Astrocyte (in vitro differentiated cells and primary cell): ENCODE results near the gene GMCL2. TPM values are rescaled to one million over a fixed set of nuclear protein-coding genes. Genes with fewer than 3 reads are reported as not detected.

Source experiments
- DNase-seq: peaks from one replicate; pipeline ENCODE4 v3.0.0-alpha.2; 2010; ENCODE audit warnings: low read depth
- FAIRE-seq: peaks from 2 replicates; lab custom pipeline; 2011; peaks lifted over from hg19 to GRCh38; lab: Jason Lieb, UNC
- H2AFZ ChIP-seq: 2 replicates; pipeline ENCODE4 v1.6.0; 2012; ENCODE audit warnings: low read depth, low read length, inconsistent platforms
- H3K27ac ChIP-seq: 2 replicates; pipeline ENCODE4 v1.5.1; 2011; ENCODE audit warnings: low read depth, low read length, inconsistent platforms
- H3K27me3 ChIP-seq: 2 replicates; pipeline ENCODE4 v1.6.0; 2011; ENCODE audit warnings: low read length, inconsistent platforms; ENCODE audit not compliant: insufficient read depth
- H3K36me3 ChIP-seq: 2 replicates; pipeline ENCODE4 v1.5.1; 2011; ENCODE audit warnings: low read length, inconsistent platforms; ENCODE audit not compliant: insufficient read depth
- H3K4me1 ChIP-seq: 2 replicates; pipeline ENCODE4 v1.5.1; 2011; ENCODE audit warnings: low read length, inconsistent platforms; ENCODE audit not compliant: insufficient read depth
- H3K4me2 ChIP-seq: 2 replicates; pipeline ENCODE4 v1.6.0; 2012; ENCODE audit warnings: low read length, inconsistent platforms
- H3K4me3 ChIP-seq: 2 replicates; pipeline ENCODE4 v1.5.1; 2011; ENCODE audit warnings: low read depth, mild to moderate bottlenecking, low read length, inconsistent platforms; ENCODE audit not compliant: insufficient read depth
- H3K79me2 ChIP-seq: 2 replicates; pipeline ENCODE4 v1.6.0; 2012; ENCODE audit warnings: mild to moderate bottlenecking, low read length, inconsistent platforms; ENCODE audit not compliant: insufficient read depth
- H3K9ac ChIP-seq: 2 replicates; pipeline ENCODE4 v1.6.0; 2012; ENCODE audit warnings: mild to moderate bottlenecking, low read length, inconsistent platforms
- H3K9me3 ChIP-seq: 2 replicates; pipeline ENCODE4 v1.5.1; 2012; ENCODE audit warnings: low read depth, mild to moderate bottlenecking, low read length, inconsistent platforms; ENCODE audit not compliant: insufficient read depth
- H4K20me1 ChIP-seq: 2 replicates; pipeline ENCODE4 v1.6.0; 2012; ENCODE audit warnings: low read length, inconsistent platforms; ENCODE audit not compliant: insufficient read depth
- H3K27ac Mint-ChIP-seq: one replicate; pipeline ENCODE4 v1.8.0; 2021; ENCODE audit warnings: mild to moderate bottlenecking, mixed read lengths; ENCODE audit not compliant: unreplicated experiment
- H3K27me3 Mint-ChIP-seq: one replicate; pipeline ENCODE4 v1.8.0; 2021; ENCODE audit warnings: low read depth, mixed read lengths; ENCODE audit not compliant: unreplicated experiment
- H3K36me3 Mint-ChIP-seq: one replicate; pipeline ENCODE4 v1.8.0; 2021; ENCODE audit warnings: low read depth, mixed read lengths; ENCODE audit not compliant: unreplicated experiment
- H3K4me1 Mint-ChIP-seq: one replicate; pipeline ENCODE4 v1.8.0; 2021; ENCODE audit warnings: low read depth, mixed read lengths; ENCODE audit not compliant: unreplicated experiment
- H3K4me3 Mint-ChIP-seq: one replicate; pipeline ENCODE4 v1.8.0; 2021; ENCODE audit warnings: mild to moderate bottlenecking, moderate library complexity, mixed read lengths; ENCODE audit not compliant: unreplicated experiment
- H3K9me3 Mint-ChIP-seq: one replicate; pipeline ENCODE4 v1.8.0; 2021; ENCODE audit warnings: mild to moderate bottlenecking, mixed read lengths; ENCODE audit not compliant: unreplicated experiment
- EZH2 ChIP-seq: IDR thresholded peaks from 2 replicates; pipeline ENCODE4 v1.6.1; 2012; ENCODE audit warnings: mild to moderate bottlenecking, low read length, inconsistent platforms; ENCODE audit not compliant: insufficient read depth
- total RNA-seq: library from RNA; stranded (reverse); gene quantifications from 2 replicates; pipeline ENCODE4 v1.2.1, GENCODE V29; 2021
- TF ChIP-seq, protein P1 (sequence below): IDR thresholded peaks from 2 replicates; pipeline ENCODE4 v1.5.1; 2011; ENCODE audit warnings: low read depth, mild to moderate bottlenecking, inconsistent platforms, low read length, moderate library complexity; ENCODE audit not compliant: insufficient read depth

The GMCL2 gene
- total RNA-seq, 1 donor from 2014 or later, result not detected

DNA sequence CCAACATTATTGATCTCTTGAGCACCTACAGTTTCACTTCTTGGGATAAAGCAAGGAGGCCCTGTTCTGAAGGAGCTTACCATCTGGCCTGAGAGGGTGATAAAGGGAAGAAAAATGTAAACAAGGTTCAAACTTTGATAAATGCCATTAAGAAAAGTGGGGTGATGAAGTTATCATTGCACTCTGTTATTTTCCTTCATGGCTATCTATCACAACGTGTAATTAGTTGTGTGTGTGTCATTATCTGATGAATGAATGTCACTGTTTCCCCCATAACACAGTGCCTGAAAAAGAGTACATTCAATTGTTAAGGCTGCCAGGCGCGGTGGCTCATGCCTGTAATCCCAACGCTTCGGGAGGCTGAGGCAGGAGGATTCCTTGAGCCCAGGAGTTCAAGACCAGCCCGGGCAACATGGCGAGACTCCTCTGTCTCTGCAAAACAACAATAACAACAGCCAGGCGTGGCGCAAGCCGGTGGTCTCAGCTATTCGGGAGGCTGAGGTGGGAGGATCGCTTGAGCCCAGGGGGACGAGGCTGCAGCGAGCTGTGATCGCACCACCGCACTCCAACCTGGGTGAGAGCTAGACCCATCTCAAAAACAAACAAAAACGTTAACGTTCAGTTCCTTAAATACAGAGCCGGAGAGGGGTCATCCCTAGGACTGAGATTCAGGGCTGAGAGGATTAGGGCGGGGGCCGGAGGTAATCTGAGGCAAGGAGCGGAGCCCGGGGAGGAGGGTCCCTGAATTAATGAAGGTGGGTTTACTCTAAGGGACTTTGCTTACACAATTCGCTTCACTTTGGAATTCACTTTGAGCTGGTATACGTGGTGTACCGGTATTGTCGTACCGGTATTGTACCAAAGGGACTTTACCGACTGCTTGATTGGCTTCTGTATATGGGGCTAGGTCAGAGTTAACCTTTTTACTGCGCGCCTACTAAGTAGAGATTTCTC is 34.4 kb downstream of the GMCL2 start:
- peak overlapping the region; percentile 69 for H3K27ac Mint-ChIP-seq
- Histone ChIP-seq H3K9ac (peak overlapping the region; percentile 94), H3K36me3 (peaks cover 30% of the 10 kb centered on the region), H3K4me2 (peak overlapping the region; percentile 94), H4K20me1 (peaks cover 13% of the 10 kb centered on the region), H3K4me1 (peaks cover 9% of the 10 kb centered on the region), H2AFZ (peak overlapping the region; percentile 75), H3K27ac (peak overlapping the region; percentile 53), H3K9me3 (no peaks in the 10 kb centered on the region), H3K4me3 (peak overlapping the region; percentile 92), H3K79me2 (peaks cover 25% of the 10 kb centered on the region), H3K27me3 (no peaks in the 10 kb centered on the region)
- FAIRE-seq (no peak), DNase-seq (no peak)
- H3K4me3 Mint-ChIP-seq, result peak overlapping the region; percentile 94
- TF ChIP-seq, protein P1, sequence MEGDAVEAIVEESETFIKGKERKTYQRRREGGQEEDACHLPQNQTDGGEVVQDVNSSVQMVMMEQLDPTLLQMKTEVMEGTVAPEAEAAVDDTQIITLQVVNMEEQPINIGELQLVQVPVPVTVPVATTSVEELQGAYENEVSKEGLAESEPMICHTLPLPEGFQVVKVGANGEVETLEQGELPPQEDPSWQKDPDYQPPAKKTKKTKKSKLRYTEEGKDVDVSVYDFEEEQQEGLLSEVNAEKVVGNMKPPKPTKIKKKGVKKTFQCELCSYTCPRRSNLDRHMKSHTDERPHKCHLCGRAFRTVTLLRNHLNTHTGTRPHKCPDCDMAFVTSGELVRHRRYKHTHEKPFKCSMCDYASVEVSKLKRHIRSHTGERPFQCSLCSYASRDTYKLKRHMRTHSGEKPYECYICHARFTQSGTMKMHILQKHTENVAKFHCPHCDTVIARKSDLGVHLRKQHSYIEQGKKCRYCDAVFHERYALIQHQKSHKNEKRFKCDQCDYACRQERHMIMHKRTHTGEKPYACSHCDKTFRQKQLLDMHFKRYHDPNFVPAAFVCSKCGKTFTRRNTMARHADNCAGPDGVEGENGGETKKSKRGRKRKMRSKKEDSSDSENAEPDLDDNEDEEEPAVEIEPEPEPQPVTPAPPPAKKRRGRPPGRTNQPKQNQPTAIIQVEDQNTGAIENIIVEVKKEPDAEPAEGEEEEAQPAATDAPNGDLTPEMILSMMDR, result no peak
- no peak for TF ChIP-seq EZH2
- H3K36me3 Mint-ChIP-seq, result peaks cover 12% of the 10 kb centered on the region
- no peaks in the 10 kb centered on the region for H3K9me3 Mint-ChIP-seq
- H3K4me1 Mint-ChIP-seq, result peaks cover 7% of the 10 kb centered on the region
- no peaks in the 10 kb centered on the region for H3K27me3 Mint-ChIP-seq

DNA sequence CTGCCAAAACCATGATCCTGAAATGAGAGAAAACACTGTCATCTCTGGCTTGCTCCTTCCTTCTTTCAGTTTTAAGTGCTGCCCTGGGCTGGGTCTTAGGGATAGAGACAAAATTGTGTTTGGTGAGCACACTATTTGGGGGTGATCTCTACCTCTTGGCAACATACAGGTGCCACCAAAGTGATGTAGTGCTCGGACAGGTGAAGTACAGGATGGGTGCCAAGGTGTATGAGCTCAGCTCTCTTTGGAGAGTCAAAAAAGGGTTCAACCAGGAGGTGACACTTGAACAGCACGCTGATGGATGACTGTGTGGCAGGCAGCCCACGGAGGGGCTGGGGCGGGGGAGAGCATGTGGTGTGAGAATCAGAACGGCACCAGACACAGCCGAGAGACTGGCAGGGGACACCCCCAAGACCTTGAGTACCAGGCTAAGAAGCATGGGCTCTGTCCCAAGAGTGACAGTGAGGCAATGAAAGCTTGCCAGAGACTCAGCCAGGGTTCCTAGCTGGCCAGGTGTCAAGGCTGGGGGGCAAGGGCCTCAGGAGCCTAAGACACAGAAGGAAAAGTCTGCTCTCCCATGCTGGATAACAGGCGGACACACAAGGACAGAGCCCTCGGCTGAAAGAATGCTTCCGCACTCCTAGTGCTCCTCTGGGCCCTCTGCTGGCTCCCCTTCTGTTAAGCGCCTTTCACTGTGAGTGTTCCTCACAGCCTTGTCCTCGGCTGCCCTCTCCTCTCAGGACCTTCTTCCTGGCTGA is 36.0 kb downstream of the GMCL2 start:
- Mint-ChIP-seq H3K27ac (peak overlapping the region; percentile 77), H3K9me3 (no peaks in the 10 kb centered on the region), H3K36me3 (peaks cover 14% of the 10 kb centered on the region), H3K27me3 (no peaks in the 10 kb centered on the region), H3K4me1 (peaks cover 10% of the 10 kb centered on the region), H3K4me3 (peak overlapping the region; percentile 24)
- Histone ChIP-seq H2AFZ (no peak overlapping the region), H4K20me1 (peaks cover 27% of the 10 kb centered on the region), H3K9me3 (no peaks in the 10 kb centered on the region), H3K79me2 (peaks cover 25% of the 10 kb centered on the region), H3K27ac (no peak overlapping the region), H3K9ac (peak overlapping the region; percentile 12), H3K4me3 (no peak overlapping the region), H3K36me3 (peaks cover 38% of the 10 kb centered on the region), H3K27me3 (no peaks in the 10 kb centered on the region), H3K4me2 (no peak overlapping the region), H3K4me1 (peaks cover 9% of the 10 kb centered on the region)
- DNase-seq (no peak), FAIRE-seq (no peak)
- TF ChIP-seq, protein P1, result no peak
- TF ChIP-seq EZH2, result no peak
